Ovary (tissue), 9 donors: ENCODE results near the gene COL25A1. TPM values are rescaled to one million over a fixed set of nuclear protein-coding genes. Genes with fewer than 3 reads are reported as not detected.

ENCODE experiments used
- DNase-seq, 5 donors: peaks; one replicate each; pipeline ENCODE4 v3.0.0-alpha.2; 2019 to 2020
- H3K27ac ChIP-seq, 2 donors: fragments of 200-600 bp; one replicate each; pipeline versions ENCODE4 v1.5.1 to v1.8.0; 2019 to 2022
- H3K27me3 ChIP-seq: fragments of 200-600 bp; one replicate; pipeline ENCODE4 v1.8.0; 2022
- H3K36me3 ChIP-seq: fragments of 200-600 bp; sonication (generic); one replicate; pipeline ENCODE4 v1.5.1; 2019
- H3K4me1 ChIP-seq: one replicate; pipeline ENCODE4 v1.8.1; 2013; ENCODE audit warnings: mild to moderate bottlenecking, moderate library complexity; ENCODE audit not compliant: insufficient read depth
- H3K4me3 ChIP-seq: fragments of 200-600 bp; sonication (generic); one replicate; pipeline ENCODE4 v1.5.1; 2017
- H3K9me3 ChIP-seq, 2 donors: fragments of 200-600 bp in 1 of 2; sonication (generic) in 1 of 2; one replicate each; pipeline versions ENCODE4 v1.5.1 to v1.8.1; 2013 to 2019; ENCODE audit warnings: mild to moderate bottlenecking in 1 of 2, moderate library complexity in 1 of 2
- EP300 ChIP-seq: sonication (generic); formaldehyde crosslinking; IDR thresholded peaks from one replicate; pipeline ENCODE4 v1.6.1; 2017; ENCODE audit warnings: antibody characterized with exemption
- POLR2A ChIP-seq: fragments of 450-650 bp; IDR thresholded peaks from one replicate; pipeline ENCODE4 v1.6.1; 2017; ENCODE audit warnings: antibody characterized with exemption, mild to moderate bottlenecking, moderate library complexity
- WGBS, 3 donors: extraction: QIAGEN DNeasy Blood & Tissue Kit in 1 of 3; methylation state at CpG; one replicate each; pipeline versions ENCODE4 v1.1.5 to v1.1.7; 2013 to 2017; 5-methylcytosine and 5-hydroxymethylcytosine counted together
- intact Hi-C, 4 donors: fragments of 100-400 bp; cut with DNase I; formaldehyde crosslinking; loops; one replicate each; pipeline versions ENCODE4 v1.11.0 to v1.15.1; 2022 to 2023
- polyA plus RNA-seq, 2 donors: library from polyadenylated mRNA; stranded (reverse); fragments of 200-250 nt in 1 of 2; fragments of 350-450 nt in 1 of 2; fragmentation: Illumina TruSeq in 1 of 2; extraction: RNeasy Lipid Tissue Mini Kit (QIAGEN cat#74804) in 1 of 2; gene quantifications; one replicate each; pipeline ENCODE4 v1.2.3, GENCODE V29; 2013 to 2014
- total RNA-seq, 7 donors: library from RNA; depleted of rRNA in 2 of 7; stranded (reverse); fragments of >200 nt in 2 of 7; fragmentation: NEBNext Ultra II Directional in 3 of 7; extraction: Animal tissue kit (Norgen Biotek cat#: 25700) in 3 of 7; gene quantifications; one replicate each; pipeline versions ENCODE4 v1.1.0 to v1.2.4, GENCODE V29; 2016 to 2023
- TF ChIP-seq, protein P1 (sequence below), 3 donors: fragments of 450-650 bp in 2 of 3; fragments of 200-600 bp in 1 of 3; IDR thresholded peaks; one replicate each; pipeline versions ENCODE4 v1.5.1 to v1.8.0; 2016 to 2022; ENCODE audit warnings: antibody characterized with exemption in 3 of 3, mild to moderate bottlenecking in 1 of 3
- donor health status: DM: no; HTN: no; CAD: no; lungs with moderate emphysema.
- donor health status: DM: no; HTN: no; CAD: no.
- donor health status: Bipolar disorder and iron deficiency.
- donor health status: DM: yes; HTN: yes; CAD: no.
- donor health status: DM: no; HTN: no; CAD: no.
- donor health status: DM: yes; HTN: yes; CAD: no.

COL25A1 gene
- total and polyA plus RNA-seq, 9 donors, result 0.25 to 3.2 (median 0.77) TPM

DNA sequence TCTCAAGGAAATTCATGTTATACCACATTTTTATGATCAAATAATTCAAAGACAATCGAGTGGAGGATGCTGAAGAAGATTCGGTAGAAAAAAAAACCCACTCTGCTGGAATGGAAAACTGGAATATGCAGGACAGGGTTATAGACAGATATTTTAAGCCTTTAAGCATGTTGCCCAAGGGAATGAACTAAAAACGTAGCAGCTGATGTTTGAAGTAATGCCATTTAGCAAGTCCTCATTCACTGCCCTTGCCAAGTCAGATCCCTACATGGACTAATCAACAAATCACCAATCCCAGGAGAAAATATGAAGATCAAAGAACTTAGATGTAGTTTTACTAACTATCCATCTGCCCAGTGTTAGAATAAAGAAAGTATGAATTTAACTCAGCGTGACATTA is 464.0 kb downstream of the COL25A1 start:
- Histone ChIP-seq H3K27me3 (no peaks in the 10 kb centered on the region), H3K4me3 (no peak overlapping the region), H3K36me3 (no peaks in the 10 kb centered on the region), H3K4me1 (no peaks in the 10 kb centered on the region), H3K9me3 (no peaks in the 10 kb centered on the region), H3K27ac (no peak overlapping the region)
- no peak for TF ChIP-seq POLR2A
- no peak for TF ChIP-seq EP300
- TF ChIP-seq, protein P1, sequence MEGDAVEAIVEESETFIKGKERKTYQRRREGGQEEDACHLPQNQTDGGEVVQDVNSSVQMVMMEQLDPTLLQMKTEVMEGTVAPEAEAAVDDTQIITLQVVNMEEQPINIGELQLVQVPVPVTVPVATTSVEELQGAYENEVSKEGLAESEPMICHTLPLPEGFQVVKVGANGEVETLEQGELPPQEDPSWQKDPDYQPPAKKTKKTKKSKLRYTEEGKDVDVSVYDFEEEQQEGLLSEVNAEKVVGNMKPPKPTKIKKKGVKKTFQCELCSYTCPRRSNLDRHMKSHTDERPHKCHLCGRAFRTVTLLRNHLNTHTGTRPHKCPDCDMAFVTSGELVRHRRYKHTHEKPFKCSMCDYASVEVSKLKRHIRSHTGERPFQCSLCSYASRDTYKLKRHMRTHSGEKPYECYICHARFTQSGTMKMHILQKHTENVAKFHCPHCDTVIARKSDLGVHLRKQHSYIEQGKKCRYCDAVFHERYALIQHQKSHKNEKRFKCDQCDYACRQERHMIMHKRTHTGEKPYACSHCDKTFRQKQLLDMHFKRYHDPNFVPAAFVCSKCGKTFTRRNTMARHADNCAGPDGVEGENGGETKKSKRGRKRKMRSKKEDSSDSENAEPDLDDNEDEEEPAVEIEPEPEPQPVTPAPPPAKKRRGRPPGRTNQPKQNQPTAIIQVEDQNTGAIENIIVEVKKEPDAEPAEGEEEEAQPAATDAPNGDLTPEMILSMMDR (IDR thresholded peaks at IDR 0.05), result no peak
- intact Hi-C loops, result loop anchor here in 2 of 4 donors (10.0 kb wide), 1 partner anchor 566 kb away; no protein-coding TSS in a partner anchor
- no peak for DNase-seq
- 78 to 85% (median 79%) methylated on average over 4 of the region's 4 CpGs for WGBS, 3 donors

- no peak overlapping the region for H3K27ac ChIP-seq
- no peaks in the 10 kb centered on the region for H3K27me3 ChIP-seq
- no peak overlapping the region for H3K4me3 ChIP-seq
- intact Hi-C loops, result loop anchor here (5.0 to 10.0 kb wide), 2 partner anchors 570 to 572 kb away; no protein-coding TSS in a partner anchor
- TF ChIP-seq, protein P1 (IDR thresholded peaks at IDR 0.05), result peak in 2 of 3 donors; percentile 30 to 44
- no peak for TF ChIP-seq POLR2A
- no peaks in the 10 kb centered on the region for H3K4me1 ChIP-seq
- DNase-seq, result no peak
- no peaks in the 10 kb centered on the region for H3K9me3 ChIP-seq
- 18 to 21% (median 19%) methylated on average over 3 of the region's 3 CpGs for WGBS, 3 donors
- no peaks in the 10 kb centered on the region for H3K36me3 ChIP-seq
These were observed 467.5 kb downstream of the COL25A1 start for GRCh38 chr4:108834835-108835384.

DNA sequence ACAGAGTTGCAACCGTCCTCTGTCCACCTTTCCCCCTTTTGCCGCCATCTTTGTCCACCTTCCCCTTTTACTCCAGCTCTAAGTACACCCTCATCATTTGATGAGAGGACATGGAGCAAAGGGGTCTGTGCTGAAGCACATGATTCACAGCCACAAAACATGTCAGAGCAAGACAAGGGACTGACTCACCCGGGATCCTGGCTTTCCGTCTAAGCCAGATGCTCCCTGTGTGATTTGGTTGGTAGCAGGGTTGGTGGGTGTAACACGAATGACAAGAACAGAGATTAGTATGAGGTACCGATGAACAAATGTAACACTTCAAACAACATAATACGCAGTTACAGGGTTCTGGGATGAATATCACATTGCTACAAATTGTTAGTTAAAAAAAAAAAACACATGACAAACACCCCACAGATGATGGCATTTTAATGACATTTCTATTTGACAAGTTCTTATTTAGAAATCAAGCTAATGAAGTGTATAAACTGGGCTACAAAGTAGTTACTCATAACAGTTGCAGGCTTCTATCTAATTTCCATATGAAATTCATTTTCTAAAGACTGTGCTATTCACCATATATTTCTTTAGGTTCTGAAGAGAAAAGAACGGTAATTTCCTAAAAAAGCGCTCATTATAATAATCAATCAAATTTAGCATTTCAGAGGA is 468.2 kb downstream of the COL25A1 start:
- Histone ChIP-seq H3K4me3 (no peak overlapping the region), H3K36me3 (no peaks in the 10 kb centered on the region), H3K27me3 (no peaks in the 10 kb centered on the region), H3K4me1 (no peaks in the 10 kb centered on the region), H3K27ac (no peak overlapping the region), H3K9me3 (no peaks in the 10 kb centered on the region)
- TF ChIP-seq, protein P1 (IDR thresholded peaks at IDR 0.05), result no peak
- TF ChIP-seq EP300 (no peak), POLR2A (no peak)
- WGBS, 3 donors, result 77 to 81% (median 81%) methylated on average over 9 of the region's 9 CpGs
- intact Hi-C loops, result loop anchor here (5.0 to 10.0 kb wide), 2 partner anchors 571 to 573 kb away; no protein-coding TSS in a partner anchor
- no peak for DNase-seq

GRCh38 chr4:108833046-108833445 is 469.4 kb downstream of the COL25A1 start:
- no peak overlapping the region for H3K4me3 ChIP-seq
- H3K4me1 ChIP-seq, result no peaks in the 10 kb centered on the region
- no peaks in the 10 kb centered on the region for H3K27me3 ChIP-seq
- H3K27ac ChIP-seq, result no peak overlapping the region
- H3K9me3 ChIP-seq, result no peaks in the 10 kb centered on the region
- H3K36me3 ChIP-seq, result no peaks in the 10 kb centered on the region
- 58 to 86% (median 84%) methylated on average over 4 of the region's 4 CpGs for WGBS, 3 donors
- intact Hi-C loops, result loop anchor here (5.0 to 10.0 kb wide), 2 partner anchors 572 to 574 kb away; no protein-coding TSS in a partner anchor
- DNase-seq, result no peak
- TF ChIP-seq POLR2A (no peak), EP300 (no peak)
- TF ChIP-seq, protein P1 (IDR thresholded peaks at IDR 0.05), result no peak
